ENCODE data around the gene MED16.

DNA sequence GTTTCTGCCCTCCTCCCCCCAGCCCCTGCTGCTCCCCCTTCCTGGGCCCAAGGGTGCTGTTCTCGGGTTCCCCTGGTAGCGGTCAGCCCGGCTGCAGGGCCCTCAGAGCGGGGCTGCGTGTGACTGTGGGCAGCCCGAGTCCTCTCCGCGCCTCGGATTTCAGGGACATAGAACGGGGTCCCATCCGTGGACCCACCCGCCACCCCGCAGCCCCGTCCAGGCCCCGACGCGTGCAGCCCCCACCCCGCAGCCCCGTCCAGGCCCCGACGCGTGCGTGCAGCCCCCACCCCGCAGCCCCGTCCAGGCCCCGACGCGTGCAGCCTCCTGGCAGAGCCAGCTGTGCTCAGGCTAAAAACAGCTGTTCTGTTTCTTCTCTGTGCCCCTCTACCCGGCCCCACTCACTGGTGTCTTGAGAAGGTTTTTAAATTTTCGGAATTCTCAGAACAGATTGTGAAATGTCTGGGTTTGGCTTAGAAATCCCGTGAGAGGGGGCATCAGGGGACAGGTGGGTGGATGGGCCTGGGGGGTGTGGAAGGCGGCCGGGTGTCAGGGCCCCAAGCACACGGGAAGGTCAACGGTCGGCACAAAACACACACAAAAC, 57.7 kb downstream of the MED16 start:
- TF ChIP-seq EZH2phosphoT487 (conservative IDR thresholded peaks at IDR 0.05; ENCODE audit: low read length) (no peak), CTCF (IDR thresholded peaks at IDR 0.05; ENCODE audit: insufficient read depth, low read length, poor library complexity, severe bottlenecking) (no peak)
